ENCODE data around the gene SESTD1.
A peak's percentile ranks its signal among the peaks of the same experiment; 100 is the strongest.
"Not testable (repeated sequence)": the region's sequence is repeated elsewhere in the genome, so short reads cannot be mapped to it uniquely, and the experiment has no call there.

SESTD1 gene

GRCh38 chr2:179266271-179266670 lies 1.6 kb upstream of the SESTD1 start:
- no peak for DNase-seq

- no peak for DNase-seq
Measured at GRCh38 chr2:179265082-179265510, 464 bp upstream of the SESTD1 start.

DNA sequence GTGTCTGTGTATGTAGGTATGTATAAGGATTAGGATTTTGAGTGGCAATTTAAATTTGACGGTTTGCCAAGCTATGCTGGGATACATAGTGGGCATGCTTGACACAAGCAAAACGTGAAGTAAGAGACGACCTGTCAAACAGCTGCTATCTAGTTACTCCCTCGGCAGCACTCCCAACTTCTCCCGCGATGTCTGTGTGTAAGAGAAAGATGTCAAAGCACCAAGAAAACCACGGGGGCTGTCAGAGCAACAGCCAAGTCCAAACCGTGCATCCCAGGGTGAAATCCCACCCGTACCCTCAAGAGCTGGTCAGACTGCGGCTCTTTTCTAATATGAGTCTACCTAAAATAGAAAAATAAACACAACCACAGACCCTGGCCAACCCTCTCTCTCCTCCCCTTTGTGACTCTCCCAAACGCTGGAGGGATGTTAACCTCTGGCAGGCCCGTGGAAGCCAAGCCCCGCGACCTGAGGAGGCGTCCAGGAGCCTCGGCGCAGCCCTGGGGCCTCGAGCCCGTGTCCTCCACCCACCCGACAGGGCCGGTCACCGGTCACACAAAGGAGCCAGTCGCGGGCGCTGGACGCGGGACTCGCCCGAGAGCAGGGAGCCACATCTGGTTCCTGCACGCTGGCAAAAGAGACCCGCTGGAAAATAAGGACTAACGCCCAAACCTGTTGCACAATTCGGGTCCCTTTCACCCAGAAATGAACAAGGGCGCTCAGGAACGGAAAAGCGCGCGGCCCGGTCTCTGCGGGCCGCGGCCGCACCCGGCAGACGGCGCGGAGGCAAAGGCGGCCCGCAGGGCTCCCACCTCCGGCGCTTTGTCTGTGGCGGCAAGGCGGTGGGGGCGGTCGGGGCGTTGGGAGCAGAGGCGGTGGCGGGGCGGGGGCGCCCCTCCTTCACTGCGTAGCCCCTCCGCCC lies 925 bp downstream of the SESTD1 start:
- DNase-seq: peak; percentile 67

GRCh38 chr2:179263015-179263414 lies 1.6 kb downstream of the SESTD1 start:
- DNase-seq: no peak

- no peak for DNase-seq
Measured at GRCh38 chr2:179262077-179262660, 2.5 kb downstream of the SESTD1 start.

- no peak for DNase-seq
Measured at GRCh38 chr2:179261151-179261825, 3.3 kb downstream of the SESTD1 start.

- DNase-seq: no peak
Measured at GRCh38 chr2:179260224-179260623, 4.4 kb downstream of the SESTD1 start.

DNA sequence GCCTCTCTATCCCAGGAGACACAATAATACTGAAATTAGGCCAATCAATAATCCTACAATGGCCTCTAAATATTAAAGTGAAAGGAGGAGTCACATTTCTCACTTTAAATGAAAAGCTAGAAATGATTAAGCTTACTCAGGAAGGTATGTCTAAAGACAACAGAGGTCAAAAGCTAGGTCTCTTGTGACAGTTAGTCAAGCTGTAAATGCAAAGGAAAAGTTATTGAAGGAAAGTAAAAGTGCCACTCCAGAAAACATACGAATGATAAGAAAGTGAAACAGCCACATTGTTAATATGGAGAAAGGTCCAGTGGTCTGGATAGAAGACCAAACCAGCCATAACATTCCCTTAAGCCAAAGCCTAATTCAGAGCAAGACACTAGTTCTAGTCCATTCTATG lies 9.5 kb downstream of the SESTD1 start:
- DNase-seq: no peak

DNA sequence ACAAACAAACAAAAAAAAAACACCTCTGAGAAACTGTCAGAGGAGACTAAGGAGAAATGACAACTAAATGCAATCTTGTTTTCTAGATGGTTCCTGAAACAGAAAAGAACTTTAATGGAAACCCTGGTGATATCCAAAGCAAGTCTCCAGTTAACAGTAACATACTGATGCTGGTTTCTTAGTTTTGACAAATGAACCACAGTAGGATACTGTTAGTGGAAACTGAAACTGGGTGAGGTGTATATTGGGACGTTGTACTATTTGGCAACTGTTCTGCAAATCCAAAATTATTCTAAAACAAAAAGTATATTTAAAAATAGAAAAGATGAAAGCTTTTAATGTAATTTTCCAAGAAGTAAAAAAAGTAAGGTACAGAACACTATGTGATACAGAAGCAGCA lies 11.4 kb downstream of the SESTD1 start:
- no peak for DNase-seq

DNA sequence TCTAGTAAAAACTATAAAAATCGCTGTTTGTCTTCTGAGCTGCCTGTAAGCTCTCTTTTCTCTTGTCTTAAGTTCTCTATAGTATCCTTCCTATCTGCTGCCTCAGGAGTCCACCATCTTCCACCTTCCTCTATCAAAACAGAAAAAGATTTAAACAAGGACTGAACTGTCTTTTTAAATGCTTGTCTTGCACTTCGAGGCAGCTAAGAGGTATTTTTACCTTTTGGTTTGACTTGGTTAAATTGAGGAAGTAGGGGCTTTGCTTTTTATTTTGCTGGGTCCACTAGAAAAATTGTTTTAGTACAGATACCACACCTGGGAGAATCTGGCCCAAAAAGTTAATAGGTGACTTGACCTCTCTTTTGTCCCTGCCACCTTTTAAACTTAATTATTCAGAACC lies 12.2 kb downstream of the SESTD1 start:
- DNase-seq: no peak

DNA sequence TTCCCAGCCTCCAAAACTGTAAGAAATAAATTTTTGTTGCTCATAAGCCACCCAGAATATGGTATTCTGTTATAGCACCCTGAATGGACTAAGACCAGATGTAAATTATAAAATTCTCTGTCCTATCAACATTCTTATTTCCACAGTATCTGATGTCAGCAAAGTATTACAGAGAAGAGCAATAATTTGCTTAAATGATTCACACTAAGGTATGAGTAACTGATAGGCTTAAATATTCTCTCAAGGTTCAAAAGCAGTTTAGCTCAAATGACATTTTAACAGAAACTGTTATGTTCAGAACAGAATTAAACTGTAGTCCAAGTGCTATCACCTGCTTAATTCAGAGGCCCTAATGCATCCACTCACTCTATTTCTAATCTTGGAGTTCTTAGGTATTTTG lies 12.8 kb downstream of the SESTD1 start:
- no peak for DNase-seq

- no peak for DNase-seq
Measured at GRCh38 chr2:179250848-179251504, 13.7 kb downstream of the SESTD1 start.

GRCh38 chr2:179250095-179250494 lies 14.5 kb downstream of the SESTD1 start:
- DNase-seq: no peak

DNA sequence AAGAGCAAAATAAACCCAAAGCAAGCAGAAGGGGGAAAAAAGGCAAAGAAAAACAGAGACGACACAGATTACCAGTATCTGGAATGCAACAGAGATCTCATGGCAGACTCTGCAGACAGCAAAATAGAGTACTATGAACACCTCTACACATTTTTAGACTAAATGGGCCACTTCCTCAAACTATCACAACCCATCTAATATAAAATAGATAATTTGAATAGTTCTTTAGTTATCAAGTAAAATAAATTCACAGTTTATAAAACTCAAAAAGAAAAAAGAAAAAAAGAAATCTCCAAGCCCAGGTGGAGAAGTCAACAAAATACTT lies 16.6 kb downstream of the SESTD1 start:
- no peak for DNase-seq

DNA sequence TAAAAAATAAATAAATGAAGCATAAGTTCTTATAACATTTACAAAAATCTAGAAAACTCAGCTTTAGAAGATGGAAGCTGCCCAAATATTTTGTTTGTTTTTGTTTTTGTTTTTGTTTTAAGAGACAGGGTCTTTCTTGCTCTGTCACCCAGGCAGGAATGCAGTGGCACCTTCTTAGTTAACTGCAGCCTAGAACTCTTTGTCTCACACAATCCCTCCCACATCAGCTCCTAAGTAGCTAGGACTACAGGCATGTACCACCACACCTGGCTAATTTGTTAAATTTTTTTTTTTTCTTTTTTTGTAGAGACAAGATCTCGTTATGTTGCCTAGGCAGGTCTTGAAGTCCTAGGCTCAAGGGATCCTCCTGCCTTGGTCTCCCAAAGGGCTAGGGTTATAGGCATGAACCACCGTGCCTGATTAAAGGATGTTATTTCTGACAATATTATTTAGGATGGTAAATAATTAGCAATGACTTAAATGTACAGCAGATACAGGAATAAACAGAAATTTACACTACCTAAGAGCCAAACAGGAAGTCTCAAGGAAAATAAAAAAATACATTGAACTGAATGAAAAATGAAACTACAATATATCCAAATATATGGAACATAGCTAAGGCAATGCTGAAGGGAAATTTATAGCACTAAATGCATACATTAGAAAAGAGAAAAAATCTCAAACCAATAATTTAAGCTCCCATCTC lies 17.2 kb downstream of the SESTD1 start:
- DNase-seq: no peak

DNA sequence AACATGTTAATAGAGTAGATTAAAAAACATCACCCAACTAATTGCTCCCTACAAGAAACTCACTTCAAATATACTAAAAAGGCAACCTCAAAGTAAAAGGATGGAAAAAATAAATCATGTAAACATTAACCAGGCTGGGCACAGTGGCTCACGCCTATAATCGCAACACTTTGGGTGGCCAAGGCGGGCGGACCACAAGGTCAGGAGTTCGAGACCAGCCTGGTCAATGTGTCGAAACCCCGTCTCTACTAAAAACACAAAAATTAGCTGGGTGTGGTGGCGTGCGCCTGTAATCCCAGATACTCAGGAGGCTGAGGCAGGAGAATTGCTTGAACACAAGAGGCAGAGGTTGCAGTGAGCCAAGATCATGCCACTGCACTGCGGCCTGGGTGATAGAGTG lies 18.8 kb downstream of the SESTD1 start:
- DNase-seq: not testable (repeated sequence)

- no peak for DNase-seq
Measured at GRCh38 chr2:179243046-179243445, 21.6 kb downstream of the SESTD1 start.

- no peak for DNase-seq
Measured at GRCh38 chr2:179240481-179241451, 23.9 kb downstream of the SESTD1 start.

DNA sequence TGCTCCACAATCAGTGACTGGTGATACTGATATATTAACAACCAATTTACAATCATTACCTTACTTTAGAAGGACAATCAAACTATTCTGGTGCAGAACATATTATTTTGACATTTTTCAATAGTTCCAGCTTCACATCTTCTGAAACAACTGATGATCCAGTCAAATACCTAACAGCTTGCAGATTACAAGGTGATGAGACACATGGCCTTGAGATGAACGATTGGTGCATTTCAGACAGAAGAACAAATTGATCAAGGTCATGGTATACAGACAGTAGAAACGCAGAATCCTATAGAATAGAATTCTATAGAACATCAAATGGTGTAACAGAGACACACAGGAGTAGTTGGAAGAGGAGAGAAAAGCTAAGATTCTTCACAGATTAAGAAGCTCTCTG lies 24.8 kb downstream of the SESTD1 start:
- DNase-seq: no peak

GRCh38 chr2:179239195-179239594 lies 25.4 kb downstream of the SESTD1 start:
- no peak for DNase-seq

GRCh38 chr2:179238027-179238426 lies 26.6 kb downstream of the SESTD1 start:
- no peak for DNase-seq
